Mesothelial cell of epicardium (in vitro differentiated cells): ENCODE measurements around the gene TRIM21. TPM values are rescaled to one million over a fixed set of nuclear protein-coding genes. Genes with fewer than 3 reads are reported as not detected.

Experiments used
- DNase-seq, 2 experiments: peaks; one replicate each; pipeline ENCODE4 v3.0.0; 2021; ENCODE audit warnings: low spot score in 2 of 2; ENCODE audit not compliant: unreplicated experiment in 2 of 2
- H3K27ac Mint-ChIP-seq: 2 replicates; pipeline ENCODE4 v1.8.0; 2021; ENCODE audit warnings: mixed read lengths
- H3K27me3 Mint-ChIP-seq: 2 replicates; pipeline ENCODE4 v1.8.0; 2021; ENCODE audit warnings: low read depth, mixed read lengths
- H3K36me3 Mint-ChIP-seq: 2 replicates; pipeline ENCODE4 v1.8.0; 2021; ENCODE audit warnings: mixed read lengths
- H3K4me1 Mint-ChIP-seq: 2 replicates; pipeline ENCODE4 v1.8.0; 2021; ENCODE audit warnings: mixed read lengths
- H3K4me3 Mint-ChIP-seq: 2 replicates; pipeline ENCODE4 v1.8.0; 2021; ENCODE audit warnings: mild to moderate bottlenecking, moderate library complexity, mixed read lengths
- H3K9me3 Mint-ChIP-seq: 2 replicates; pipeline ENCODE4 v1.8.0; 2021; ENCODE audit warnings: mixed read lengths
- CTCF ChIP-seq: fragments of 200-600 bp; sonication (generic); IDR thresholded peaks from one replicate; pipeline ENCODE4 v1.5.0; 2021; ENCODE audit warnings: antibody characterized with exemption; ENCODE audit not compliant: unreplicated experiment
- total RNA-seq: library from RNA; stranded (reverse); gene quantifications from 3 replicates; pipeline ENCODE4 v1.2.1, GENCODE V29; 2021

TRIM21 gene
- 16.5 to 17.4 TPM (median 17.1 TPM) in 3 replicates for total RNA-seq

- peak; percentile 54 to 81 for DNase-seq
- H3K36me3 Mint-ChIP-seq = peaks cover 42% of the 10 kb centered on the region
These were observed at the start of gene TRIM21 for GRCh38 chr11:4393209-4393857. Gene TRIM21 (minus strand): TSS chr11:4393702. CDS start chr11:4390409, 3,293 bp downstream.

GRCh38 chr11:4441515-4441914 lies 48.0 kb upstream of the TRIM21 start:
- TF ChIP-seq CTCF = no peak
- Mint-ChIP-seq H3K27me3 (no peaks in the 10 kb centered on the region), H3K36me3 (no peaks in the 10 kb centered on the region), H3K27ac (no peak overlapping the region), H3K4me3 (no peak overlapping the region), H3K9me3 (peaks cover 13% of the 10 kb centered on the region), H3K4me1 (no peaks in the 10 kb centered on the region)
- no peak for DNase-seq

More at GRCh38 chr11:4393209-4393857, at the start of gene TRIM21:
- H3K4me3 Mint-ChIP-seq = peak within 1 kb of the TSS; percentile 89
- H3K27ac Mint-ChIP-seq = peak within 1 kb of the TSS; percentile 82
- H3K27me3 Mint-ChIP-seq = no peaks in the 10 kb centered on the region
- peaks cover 16% of the 10 kb centered on the region for H3K4me1 Mint-ChIP-seq
- H3K9me3 Mint-ChIP-seq = peaks cover 34% of the 10 kb centered on the region
- TF ChIP-seq CTCF = no peak

GRCh38 chr11:4436411-4436810 lies 42.9 kb upstream of the TRIM21 start:
- no peaks in the 10 kb centered on the region for H3K36me3 Mint-ChIP-seq
- H3K27ac Mint-ChIP-seq = no peak overlapping the region
- no peak for TF ChIP-seq CTCF
- no peaks in the 10 kb centered on the region for H3K4me1 Mint-ChIP-seq
- DNase-seq = no peak
- no peak overlapping the region for H3K4me3 Mint-ChIP-seq
- H3K27me3 Mint-ChIP-seq = peaks cover 17% of the 10 kb centered on the region
- peaks cover 10% of the 10 kb centered on the region for H3K9me3 Mint-ChIP-seq

GRCh38 chr11:4433856-4434255 lies 40.4 kb upstream of the TRIM21 start:
- Mint-ChIP-seq H3K4me3 (no peak overlapping the region), H3K27me3 (peaks cover 17% of the 10 kb centered on the region), H3K27ac (no peak overlapping the region), H3K36me3 (no peaks in the 10 kb centered on the region), H3K9me3 (peaks cover 4% of the 10 kb centered on the region), H3K4me1 (no peaks in the 10 kb centered on the region)
- no peak for DNase-seq
- TF ChIP-seq CTCF = no peak

- no peak for DNase-seq
- Mint-ChIP-seq H3K4me1 (no peaks in the 10 kb centered on the region), H3K9me3 (no peaks in the 10 kb centered on the region), H3K4me3 (no peak overlapping the region), H3K27me3 (peaks cover 16% of the 10 kb centered on the region), H3K36me3 (no peaks in the 10 kb centered on the region), H3K27ac (no peak overlapping the region)
- TF ChIP-seq CTCF = no peak
These were observed 36.5 kb upstream of the TRIM21 start for GRCh38 chr11:4430051-4430450.
